ENCODE measurements around the gene GOLT1A. TPM values are rescaled to one million over a fixed set of nuclear protein-coding genes. Genes with fewer than 3 reads are reported as not detected.

GOLT1A gene
- total RNA-seq (2021; ENCODE audit: unreplicated experiment): 0.49 TPM
- 0.25 TPM for polyA plus RNA-seq (2012; ENCODE audit: insufficient read length)
- percentile 29 among the genes with signal in this experiment for Bru-seq, nascent RNA
- BruChase-seq, experiment 1, labeled RNA remaining after a 2-hour chase: percentile 33 among the genes with signal in this experiment
- percentile 26 among the genes with signal in this experiment for BruChase-seq, experiment 2, labeled RNA remaining after a 6-hour chase
- long read RNA-seq: 0 reads

- in situ Hi-C loops (cut with HindIII; ENCODE audit: low pct_unique_long_range_greater_than_20kb, low sequenced_read_pairs): no loop called here
- peak; percentile 85 for ATAC-seq
- Histone ChIP-seq H3K9me3 (ENCODE audit: control insufficient read depth, insufficient read depth, low read depth, low read length) (no peaks in the 10 kb centered on the region), H3K27me3 (ENCODE audit: control insufficient read depth, insufficient read depth, low read length) (peaks cover 3% of the 10 kb centered on the region; the same call in 1 of the 2 replicates), H3K4me1 (ENCODE audit: control insufficient read depth, insufficient read depth, low read length) (no peaks in the 10 kb centered on the region), H3K4me3 (ENCODE audit: low read depth in 2 of 2, low read length in 2 of 2) (peak within 1 kb of the TSS; percentile 17 to 28), H3K36me3 (ENCODE audit: control insufficient read depth, insufficient read depth, low read length) (no peaks in the 10 kb centered on the region; the same call in 1 of the 2 replicates), H3K27ac (ENCODE audit: low read length) (no peak within 1 kb of the TSS)
- BruUV-seq (replicated peaks): no TSS peak
- DNase-seq (ENCODE audit: low read depth, low spot score): peak; percentile 12
- TF ChIP-seq CTCF (IDR thresholded peaks at IDR 0.05) (peak; percentile 79), SIN3A (IDR thresholded peaks at IDR 0.05; ENCODE audit: borderline replicate concordance, insufficient read depth, low read depth, low read length) (no peak)
- CTCF ChIA-PET: interaction anchor here (0.6 to 0.7 kb wide), 3 partner anchors 94 to 375 kb away, joined by 3 to 7 read pairs (median 3); no protein-coding TSS in a partner anchor
- intact Hi-C loops (cut with micrococcal nuclease; ENCODE audit: unreplicated experiment): loop anchor here (1.0 kb wide), 1 partner anchor 150 kb away; no protein-coding TSS in a partner anchor
- POLR2A ChIA-PET: no interaction called here
Measured at GRCh38 chr1:204213668-204214662, at the start of gene GOLT1A. Gene GOLT1A, minus strand, starts transcription at chr1:204213988. Its CDS starts 82 bp downstream, at chr1:204213906.

- no peak for TF ChIP-seq POLR2AphosphoS5 (IDR thresholded peaks at IDR 0.05; ENCODE audit: low read depth, low read length)
- TF ChIP-seq TCF7L2 (IDR thresholded peaks at IDR 0.05; ENCODE audit: low read depth, low read length): no peak
- no peak for TF ChIP-seq SIN3A (IDR thresholded peaks at IDR 0.05; ENCODE audit: borderline replicate concordance, insufficient read depth, low read depth, low read length)
- no peak for TF ChIP-seq CTCF (IDR thresholded peaks at IDR 0.05)
- no peak for TF ChIP-seq REST (IDR thresholded peaks at IDR 0.05; ENCODE audit: insufficient read depth in 1 of 2, low read depth in 2 of 2, low read length in 1 of 2)
- Histone ChIP-seq H3K4me3 (ENCODE audit: low read depth in 2 of 2, low read length in 2 of 2) (no peak overlapping the region), H3K27ac (ENCODE audit: low read length) (no peak overlapping the region), H3K36me3 (ENCODE audit: control insufficient read depth, insufficient read depth, low read length) (no peaks in the 10 kb centered on the region), H3K27me3 (ENCODE audit: control insufficient read depth, insufficient read depth, low read length) (no peaks in the 10 kb centered on the region), H3K9me3 (ENCODE audit: control insufficient read depth, insufficient read depth, low read depth, low read length) (no peaks in the 10 kb centered on the region), H3K4me1 (ENCODE audit: control insufficient read depth, insufficient read depth, low read length) (no peaks in the 10 kb centered on the region)
- intact Hi-C loops (cut with micrococcal nuclease; ENCODE audit: unreplicated experiment): no loop called here
- ATAC-seq (no peak), DNase-seq (ENCODE audit: low read depth, low spot score) (no peak)
- POLR2A ChIA-PET: no interaction called here
- in situ Hi-C loops (cut with HindIII; ENCODE audit: low pct_unique_long_range_greater_than_20kb, low sequenced_read_pairs): no loop called here
- CTCF ChIA-PET: no interaction called here
- BruUV-seq (replicated peaks): no TSS peak
Measured at GRCh38 chr1:204263254-204263910, 49.6 kb upstream of the GOLT1A start.
